NB4 (cell line): ENCODE results near the gene ADGRF3.

Source experiments
- CTCF ChIP-seq: IDR thresholded peaks from one replicate; pipeline ENCODE4 v1.5.1; 2012; ENCODE audit warnings: low read depth, low read length
- POLR2A ChIP-seq: IDR thresholded peaks from 2 replicates; pipeline ENCODE4 v1.6.1; 2011; ENCODE audit warnings: mild to moderate bottlenecking; ENCODE audit not compliant: insufficient read length; ENCODE audit errors: extremely low read depth

- TF ChIP-seq CTCF, result no peak
- no peak for TF ChIP-seq POLR2A
Measured at GRCh38 chr2:26363323-26363722, 16.7 kb upstream of the ADGRF3 start.
